Measurements from ENCODE around the gene PRIMPOL.
"Not testable (repeated sequence)": the region's sequence is repeated elsewhere in the genome, so short reads cannot be mapped to it uniquely, and the experiment has no call there.

PRIMPOL gene, protein sequence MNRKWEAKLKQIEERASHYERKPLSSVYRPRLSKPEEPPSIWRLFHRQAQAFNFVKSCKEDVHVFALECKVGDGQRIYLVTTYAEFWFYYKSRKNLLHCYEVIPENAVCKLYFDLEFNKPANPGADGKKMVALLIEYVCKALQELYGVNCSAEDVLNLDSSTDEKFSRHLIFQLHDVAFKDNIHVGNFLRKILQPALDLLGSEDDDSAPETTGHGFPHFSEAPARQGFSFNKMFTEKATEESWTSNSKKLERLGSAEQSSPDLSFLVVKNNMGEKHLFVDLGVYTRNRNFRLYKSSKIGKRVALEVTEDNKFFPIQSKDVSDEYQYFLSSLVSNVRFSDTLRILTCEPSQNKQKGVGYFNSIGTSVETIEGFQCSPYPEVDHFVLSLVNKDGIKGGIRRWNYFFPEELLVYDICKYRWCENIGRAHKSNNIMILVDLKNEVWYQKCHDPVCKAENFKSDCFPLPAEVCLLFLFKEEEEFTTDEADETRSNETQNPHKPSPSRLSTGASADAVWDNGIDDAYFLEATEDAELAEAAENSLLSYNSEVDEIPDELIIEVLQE

DNA sequence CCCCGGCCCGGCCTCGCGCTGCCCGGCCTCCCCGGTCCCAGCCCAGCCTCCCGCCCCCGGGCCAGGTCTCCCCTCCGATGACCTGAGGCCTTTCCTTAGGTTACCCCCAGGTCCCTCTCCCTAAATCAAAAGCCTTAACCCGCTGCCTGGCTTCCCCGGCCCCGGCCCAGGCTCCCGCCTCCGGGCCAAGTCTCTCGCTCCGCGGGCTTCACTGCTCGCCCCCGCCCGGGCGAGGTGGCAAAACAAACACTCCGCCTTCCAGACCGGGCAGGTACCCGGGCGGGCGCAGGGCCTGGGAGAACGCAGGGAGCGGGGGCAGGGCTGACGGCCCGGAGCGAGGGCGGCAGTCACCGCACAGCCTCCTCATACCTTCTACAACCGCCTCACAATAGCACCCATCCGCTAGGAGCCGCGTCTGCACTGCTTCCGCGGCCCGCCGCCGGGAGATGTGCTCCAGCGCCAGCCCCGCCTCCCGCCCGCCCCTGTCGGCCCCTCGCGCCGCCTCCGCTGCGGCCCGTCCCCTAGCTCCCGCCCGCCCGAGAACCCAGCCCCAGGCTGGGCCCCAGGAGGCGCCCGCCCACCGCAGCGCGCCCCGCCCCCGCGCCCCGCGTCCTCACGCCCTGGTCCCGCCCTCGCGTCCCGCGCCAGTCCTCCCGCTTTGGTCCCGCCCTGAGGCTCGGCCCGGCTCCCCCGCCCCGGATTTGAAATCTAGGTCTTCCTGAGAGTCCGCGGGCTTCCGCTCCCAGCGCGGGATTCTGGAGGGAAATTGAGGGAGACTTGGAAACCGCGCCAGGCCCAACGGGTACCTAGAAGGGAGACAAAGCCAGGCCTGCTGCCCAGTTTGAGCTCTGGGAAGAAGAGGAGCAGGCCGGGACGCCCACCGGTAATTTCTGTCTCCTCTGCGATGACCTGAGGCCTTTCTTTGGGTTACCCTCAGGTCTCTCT, at the start of gene PRIMPOL, which contains the start of gene CASP3:
Gene PRIMPOL, plus strand, starts transcription at position 713 of the 945 bp plus-strand sequence. CDS start 7,403 bp downstream, outside the sequence.
Gene CASP3, minus strand, starts transcription at position 422 of the 945 bp plus-strand sequence. CDS start 10,994 bp downstream, outside the sequence.
- peak; percentile 96 for DNase-seq

DNA sequence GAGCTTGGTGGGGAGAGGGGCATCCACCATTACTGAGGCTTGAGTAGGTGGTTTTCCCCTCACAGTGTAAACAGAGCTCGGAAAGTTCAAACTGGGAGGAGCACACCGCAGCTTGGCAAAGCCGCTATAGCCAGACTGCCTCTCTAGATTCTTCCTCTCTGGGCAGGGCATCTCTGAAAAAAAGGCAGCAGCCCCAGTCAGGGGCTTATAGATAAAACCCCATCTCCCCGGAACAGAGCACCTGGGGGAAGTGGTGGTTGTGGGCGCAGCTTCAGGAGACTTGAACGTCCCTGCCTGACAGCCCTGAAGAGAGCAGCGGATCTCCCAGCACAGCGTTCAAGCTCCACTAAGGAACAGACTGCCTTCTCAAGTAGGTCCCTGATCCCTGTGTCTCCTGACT, 48.6 kb upstream of the PRIMPOL start:
- DNase-seq: not testable (repeated sequence)

DNA sequence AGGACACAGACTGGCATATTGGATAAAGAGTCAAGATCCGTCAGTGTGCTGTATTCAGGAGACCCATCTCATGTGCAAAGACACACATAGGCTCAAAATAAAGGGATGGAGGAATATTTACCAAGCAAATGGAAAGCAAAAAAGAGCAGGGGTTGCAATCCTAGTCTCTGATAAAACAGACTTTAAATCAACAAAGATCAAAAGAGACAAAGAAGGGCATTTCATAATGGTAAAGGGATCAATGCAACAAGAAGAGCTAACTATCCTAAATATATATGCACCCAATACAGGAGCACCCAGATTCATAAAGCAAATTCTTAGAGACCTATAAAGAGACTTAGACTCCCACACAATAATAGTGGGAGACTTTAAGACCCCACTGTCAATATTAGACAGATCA, 46.7 kb upstream of the PRIMPOL start:
- DNase-seq: not testable (repeated sequence)

DNA sequence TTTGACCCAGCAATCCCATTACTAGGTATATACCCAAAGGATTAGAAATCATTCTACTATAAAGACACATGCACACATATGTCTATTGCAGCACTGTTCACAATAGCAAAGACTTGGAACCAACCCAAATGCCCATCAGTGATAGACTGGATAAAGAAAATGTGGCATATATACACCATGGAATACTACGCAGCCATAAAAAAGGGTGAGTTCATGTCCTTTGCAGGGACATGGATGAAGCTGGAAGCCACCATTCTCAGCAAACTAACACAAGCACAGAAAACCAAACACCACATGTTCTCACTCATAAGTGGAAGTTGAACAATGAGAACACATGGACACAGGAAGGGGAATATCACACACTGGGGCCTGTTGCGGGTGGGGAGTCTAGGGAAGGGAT, 42.1 kb upstream of the PRIMPOL start:
- DNase-seq: not testable (repeated sequence)

DNA sequence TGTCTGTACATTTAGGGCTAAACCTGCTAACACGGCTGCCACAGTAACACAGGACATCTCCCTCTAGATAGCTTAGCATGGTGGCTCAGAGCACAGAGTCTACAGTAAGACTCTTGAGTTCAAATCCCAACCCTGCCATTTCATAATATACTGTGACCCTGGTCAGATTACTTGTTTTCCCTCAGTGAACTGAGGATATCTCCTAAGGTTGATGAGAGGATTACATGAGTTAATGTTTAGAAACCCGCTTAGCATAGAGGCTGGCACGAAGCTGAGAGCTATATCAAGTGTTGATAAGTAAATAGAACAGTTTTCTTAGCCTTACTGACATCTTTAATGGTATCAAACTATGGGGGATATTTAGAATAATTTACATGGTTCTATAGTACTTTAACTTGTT, 37.5 kb upstream of the PRIMPOL start:
- DNase-seq: no peak

DNA sequence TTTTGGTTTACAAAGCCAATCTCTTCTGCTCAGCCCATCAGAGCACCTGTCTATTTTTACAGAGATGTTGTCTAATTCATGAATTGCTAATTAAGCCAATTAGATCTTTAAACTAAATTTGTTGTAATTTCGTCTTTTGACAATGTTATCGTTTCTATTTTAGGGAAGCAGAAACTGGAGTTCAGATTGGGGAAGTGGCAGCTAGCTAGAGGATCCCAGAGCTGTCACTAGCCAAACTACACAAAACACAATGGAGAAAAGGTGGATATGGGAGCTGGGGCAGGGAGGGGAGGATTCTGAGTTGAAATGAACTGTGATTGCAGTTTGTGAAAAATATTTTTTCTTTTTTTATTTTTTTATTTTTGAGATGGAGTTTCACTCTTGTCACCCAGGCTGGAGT, 36.1 kb upstream of the PRIMPOL start:
- DNase-seq: no peak

DNA sequence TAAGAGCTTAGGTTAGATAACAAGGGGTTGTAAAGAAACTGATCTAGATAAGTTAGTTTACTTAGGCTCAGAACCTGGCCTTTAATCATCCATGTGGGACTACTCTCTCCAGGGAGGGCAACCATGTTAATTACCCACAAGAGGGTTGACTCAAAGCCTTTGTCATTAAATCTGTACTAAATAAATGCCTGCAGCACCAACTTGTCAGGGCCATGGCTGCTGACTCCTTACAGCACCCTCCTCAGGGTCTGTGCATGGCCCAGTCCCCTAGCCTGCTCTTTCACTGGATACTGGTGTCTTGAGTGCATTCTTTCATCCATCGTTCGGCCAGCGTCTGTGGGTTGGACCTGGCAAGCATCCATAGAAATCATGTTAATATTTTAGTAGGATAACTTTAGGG, 35.0 kb upstream of the PRIMPOL start:
- no peak for DNase-seq

DNA sequence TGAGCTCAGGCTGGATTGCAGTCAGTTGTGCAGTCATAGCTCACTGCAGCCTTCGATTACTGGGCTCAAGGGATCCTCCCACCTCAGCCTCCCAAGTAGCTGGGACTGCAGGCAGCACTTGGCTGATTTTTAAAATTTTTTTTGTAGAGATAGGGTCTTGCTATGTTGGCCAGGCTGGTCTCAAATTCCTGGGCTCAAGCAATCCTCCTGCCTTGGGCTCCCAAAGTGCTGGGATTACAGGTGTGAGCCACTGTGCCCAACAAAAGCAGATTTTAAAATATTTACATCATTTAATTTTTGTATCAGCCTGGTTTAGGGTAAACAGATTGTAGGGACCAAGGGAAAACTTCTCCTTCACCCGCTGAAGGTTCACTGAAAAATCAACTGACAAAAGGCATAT, 33.4 kb upstream of the PRIMPOL start:
- DNase-seq: not testable (repeated sequence)

DNA sequence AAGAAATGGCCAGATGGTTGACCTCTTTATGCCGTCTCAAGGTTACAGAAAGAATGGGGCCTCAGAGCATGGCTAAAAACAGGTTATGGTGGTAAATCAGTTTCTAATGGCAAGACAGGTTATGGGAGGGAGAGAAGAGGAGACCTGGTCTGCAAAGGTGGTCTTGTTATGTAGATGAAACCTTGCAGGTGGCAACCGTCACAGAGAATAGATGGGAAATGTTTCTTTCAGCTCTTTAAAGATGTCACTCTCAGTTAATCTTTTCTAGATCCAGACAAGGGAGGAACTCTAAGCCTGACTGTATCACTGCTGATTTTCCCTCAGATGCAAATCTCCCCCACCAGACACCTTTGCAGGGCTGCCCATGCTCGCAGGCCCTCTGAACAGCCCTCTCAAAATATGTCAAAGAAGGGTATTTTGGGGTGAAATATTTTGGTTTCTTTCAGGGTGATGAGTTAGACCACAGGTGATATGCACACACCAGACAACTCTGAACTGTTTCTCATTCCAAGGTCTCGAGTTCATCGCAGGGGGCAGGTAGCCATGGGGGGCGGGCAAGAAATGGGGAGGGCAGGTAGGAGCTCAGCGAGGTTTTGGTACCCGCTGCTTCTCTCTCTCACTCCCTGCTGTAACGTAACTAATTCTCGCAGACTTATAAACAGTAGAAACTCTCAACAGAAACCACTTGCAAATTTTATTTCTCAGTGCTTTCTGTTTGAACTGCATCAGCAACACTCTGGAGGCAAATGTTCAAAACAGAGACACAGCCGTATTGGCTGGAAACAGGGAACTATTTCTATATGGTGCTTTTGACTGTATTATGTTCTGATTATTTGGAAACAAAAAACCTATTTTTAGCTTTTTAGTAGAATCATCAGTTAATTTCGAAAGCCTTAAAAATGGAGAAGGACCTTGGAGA, 32.6 kb upstream of the PRIMPOL start:
- DNase-seq: peak; percentile 5

DNA sequence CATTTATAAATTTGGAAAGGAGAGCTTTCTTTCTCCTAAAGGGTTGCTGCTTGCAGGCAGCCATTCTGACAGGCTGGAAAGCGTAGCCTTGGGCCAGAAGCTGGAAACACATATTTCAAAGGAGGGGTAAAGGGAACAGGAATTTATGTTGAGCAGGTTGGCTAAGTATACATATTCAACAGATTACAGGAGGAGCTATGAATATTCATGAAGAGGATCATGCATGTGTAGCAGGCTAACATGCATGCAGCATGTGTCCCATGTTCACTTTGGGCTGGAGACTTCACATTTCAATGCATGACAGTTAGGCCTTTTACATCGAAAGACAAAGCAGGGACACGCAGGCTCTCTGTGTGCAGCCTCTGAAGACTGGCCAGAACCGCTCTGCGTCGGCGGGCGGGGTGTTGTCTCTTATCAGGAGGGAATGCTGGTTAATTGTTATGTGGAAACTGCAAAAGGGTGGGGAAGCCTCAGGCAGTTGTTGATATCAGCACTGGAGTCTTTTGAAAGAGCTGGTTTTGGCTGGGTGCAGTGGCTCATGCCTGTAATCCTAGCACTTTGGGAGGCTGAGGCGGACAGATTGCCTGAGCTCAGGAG, 31.8 kb upstream of the PRIMPOL start:
- DNase-seq: no peak

DNA sequence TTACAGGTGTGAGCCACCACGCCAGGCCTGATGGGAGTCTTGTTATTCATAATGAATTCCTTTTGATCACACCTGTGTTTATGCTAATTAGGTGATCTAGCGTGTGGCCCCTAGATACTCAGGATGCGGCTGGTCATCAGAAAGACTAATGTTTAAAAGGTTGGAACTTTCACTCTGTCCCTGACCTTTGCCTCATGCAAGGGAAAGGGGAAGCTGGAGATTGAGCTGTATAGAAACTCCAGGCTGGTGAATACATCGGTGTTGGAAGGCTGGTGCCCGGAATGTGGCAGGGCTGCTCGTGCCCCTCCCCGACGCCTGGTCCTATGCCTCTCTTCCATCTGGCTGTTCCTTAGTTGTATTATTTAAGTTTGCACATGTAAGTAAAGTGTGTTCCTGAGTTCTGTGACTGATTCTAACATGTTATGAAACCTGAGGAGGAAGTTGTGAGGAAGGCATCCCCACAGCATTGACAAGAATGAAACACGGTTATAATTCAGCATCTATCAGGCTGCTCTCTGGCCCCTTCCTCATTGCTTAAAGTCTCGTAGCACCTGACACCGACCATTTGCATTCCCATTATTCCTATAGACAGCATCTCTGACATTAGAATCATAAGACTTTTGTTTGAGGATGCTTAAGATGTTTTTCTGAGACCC, 29.2 kb upstream of the PRIMPOL start:
- no peak for DNase-seq

DNA sequence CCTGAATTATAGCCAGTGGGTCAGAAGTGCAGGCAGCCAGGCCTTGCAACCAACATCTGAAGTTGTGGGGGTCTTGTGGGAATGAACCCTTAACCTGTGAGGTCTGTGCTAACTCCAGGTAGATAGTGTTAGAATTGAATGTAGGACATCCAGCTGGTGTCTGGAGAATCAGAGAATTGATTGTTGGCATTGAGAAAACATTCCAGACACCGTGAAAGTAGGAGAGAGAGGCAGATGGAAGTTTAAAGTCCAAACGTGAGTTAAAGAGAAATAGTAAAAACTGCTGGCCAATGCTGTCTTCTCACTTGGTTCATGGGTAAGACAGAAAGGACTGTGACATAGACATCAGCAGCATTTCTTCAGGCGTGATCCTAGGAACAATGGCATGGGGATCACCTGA, 28.0 kb upstream of the PRIMPOL start:
- no peak for DNase-seq

DNA sequence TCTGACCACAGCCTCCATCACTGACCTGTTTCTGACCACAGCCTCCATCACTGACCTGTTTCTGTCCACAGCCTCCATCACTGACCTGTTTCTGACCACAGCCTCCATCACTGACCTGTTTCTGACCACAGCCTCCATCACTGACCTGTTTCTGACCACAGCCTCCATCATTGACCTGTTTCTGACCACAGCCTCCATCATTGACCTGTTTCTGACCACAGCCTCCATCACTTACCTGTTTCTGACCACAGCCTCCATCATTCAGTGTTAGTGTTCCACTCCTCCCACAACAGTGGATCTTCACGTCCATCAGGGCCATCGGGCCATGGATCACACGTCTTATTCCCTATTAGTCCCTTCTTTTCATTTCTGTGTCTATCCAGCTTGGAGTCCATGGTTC, 25.0 kb upstream of the PRIMPOL start:
- DNase-seq: not testable (repeated sequence)

DNA sequence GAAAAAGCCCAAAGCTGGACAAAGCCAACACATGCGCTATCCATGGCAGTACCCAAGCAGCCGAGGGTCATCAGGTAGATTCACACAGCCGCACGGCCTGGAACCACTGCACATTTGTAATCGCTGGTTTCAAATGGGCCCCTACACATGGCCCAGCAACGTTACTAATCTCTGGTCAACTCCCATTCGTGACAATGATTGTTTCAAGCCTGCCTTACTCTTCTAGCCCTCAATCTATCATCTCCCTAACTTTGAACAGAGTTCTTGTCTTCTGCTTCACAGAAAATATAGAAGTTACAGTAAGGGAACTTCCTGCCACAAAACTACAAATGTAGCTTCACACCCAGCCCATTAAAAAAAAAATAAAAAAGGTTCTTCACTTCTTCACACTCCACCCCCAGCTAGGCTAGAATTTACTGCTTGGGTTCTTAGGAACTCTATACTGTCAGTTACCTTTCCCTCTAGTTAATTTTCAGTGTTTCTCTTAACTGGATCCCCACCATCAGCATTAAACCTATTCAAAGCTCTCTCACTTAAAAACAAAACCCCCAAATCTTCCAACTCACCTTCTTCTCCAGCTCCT, 24.5 kb upstream of the PRIMPOL start:
- DNase-seq: no peak

DNA sequence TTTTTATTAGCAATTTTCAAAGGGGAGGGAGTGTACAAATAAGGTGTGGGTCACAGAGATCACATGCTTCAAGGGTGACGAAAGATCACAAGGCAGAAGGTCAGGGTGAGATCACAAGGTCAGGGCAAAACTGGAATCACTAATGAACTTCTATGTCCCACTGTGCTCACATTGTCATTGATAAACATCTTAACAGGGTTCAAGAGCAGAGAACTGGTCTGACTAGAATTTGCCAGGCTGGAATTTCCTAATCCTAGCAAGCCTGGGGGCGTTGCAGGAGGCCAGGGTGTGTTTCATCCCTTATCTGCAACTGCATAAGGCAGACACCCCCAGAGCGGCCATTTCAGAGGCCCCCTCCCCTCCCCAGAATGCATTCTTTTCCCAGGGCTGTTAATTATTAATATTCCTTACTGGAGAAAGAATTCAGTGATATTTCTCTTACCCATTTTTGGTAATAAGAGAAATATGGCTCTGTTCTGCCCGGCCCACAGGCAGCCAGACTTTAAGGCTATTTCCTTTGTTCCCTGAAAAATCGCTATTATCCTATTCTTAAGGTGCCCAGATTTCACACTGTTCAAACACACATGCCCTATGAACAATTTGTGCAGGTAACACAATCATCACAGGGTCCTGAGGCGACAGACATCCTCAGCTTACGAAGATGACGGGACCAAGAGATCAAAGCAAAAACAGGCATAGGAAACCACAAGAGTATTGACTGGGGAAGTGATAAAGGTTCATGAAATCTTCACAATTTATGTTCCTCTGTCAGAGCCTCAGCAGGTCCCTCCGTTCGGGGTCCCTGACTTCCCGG, 23.5 kb upstream of the PRIMPOL start:
- DNase-seq: peak; percentile 13

DNA sequence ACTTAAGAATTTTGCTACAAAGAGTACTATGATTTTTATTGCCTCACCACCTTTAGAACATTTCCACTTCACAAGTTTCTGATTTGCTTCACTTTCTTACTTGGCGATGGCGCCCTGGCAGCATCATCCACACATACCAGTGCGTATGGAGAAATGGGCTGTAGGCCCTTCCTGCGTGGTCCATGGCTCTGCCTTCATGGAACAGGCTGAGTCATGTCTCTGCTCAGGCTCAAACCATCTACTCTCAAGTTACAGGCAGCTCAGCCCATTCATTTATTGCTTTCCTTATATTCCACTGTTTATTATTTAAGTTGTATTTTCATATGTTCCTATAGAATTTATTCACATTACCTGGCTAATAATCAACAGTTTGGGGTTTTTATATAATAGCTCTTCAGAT, 21.4 kb upstream of the PRIMPOL start:
- DNase-seq: no peak

DNA sequence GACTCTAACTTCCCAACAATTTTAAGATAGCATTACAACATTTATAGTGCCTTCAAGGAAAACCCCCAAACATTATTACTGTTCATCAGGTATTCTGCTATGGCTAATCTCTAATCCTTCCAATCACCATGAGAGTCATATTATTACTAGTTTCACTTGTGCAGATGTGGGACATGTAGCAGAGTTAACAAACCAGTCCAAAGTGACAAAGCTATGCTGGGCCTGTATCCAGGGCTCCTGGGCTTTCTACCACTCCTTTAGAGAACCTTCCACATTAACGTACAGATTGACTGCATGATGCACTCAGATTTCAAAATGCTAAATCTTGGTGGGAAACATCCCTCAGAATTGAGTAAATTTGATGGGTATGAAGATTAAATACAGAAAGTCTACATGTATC, 16.7 kb upstream of the PRIMPOL start:
- no peak for DNase-seq

DNA sequence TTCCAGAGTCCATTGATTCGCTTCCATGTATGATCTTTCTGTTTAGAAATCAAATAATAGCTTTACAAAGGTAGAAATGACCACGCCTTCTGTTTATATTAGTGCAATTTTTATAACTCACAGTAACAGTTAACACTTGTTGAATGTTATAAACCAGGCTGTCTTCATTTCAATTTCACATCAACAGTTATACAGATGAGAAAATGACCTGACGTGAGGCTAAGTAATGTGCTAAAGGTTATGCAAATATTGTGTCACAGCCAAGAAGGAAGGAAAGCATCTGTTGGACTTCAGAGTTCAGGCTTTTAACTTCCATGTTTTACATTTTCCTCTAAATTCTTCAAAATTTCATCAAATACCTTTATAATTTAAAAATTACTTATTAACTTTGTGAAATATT, 14.2 kb upstream of the PRIMPOL start:
- DNase-seq: no peak

DNA sequence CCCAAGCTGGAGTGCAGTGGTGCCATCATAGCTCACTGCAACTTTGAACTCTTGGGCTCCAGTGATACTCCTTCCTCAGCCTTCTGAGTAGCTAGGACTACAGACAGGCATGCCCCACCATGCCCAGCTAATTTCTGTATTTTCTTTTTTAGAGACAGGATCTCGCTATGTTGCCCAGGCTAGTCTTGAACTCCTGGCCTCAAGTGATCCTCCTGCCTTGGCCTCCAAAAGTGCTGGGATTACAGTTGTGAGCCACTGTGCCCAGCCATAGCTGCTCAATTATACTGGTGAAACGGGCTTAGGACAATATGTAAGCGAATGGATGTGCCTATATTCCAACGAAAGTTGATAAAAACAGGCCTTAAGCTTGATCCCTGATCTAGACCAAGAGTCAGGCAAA, 13.4 kb upstream of the PRIMPOL start:
- DNase-seq: no peak

DNA sequence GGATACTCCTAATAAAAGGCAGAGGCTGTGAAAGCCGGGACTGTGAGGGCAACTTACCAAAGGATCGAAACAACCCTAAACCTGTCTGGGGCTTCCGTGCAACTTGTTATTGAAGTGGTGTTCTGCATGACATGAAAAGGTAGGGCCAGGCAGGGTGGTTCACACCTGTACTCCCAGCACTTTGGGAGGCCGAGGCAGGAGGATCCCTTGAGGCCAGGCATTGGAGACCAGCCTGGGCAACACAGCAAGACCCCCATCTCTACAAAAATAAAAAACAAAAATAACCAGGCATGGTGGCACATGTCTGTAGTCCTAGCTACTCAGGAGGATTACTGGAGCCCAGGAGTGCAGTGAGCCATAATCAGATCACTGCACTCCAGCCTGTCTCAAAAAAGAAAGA, 12.6 kb upstream of the PRIMPOL start:
- no peak for DNase-seq
